Measurements from ENCODE around the gene KCNK2.

DNA sequence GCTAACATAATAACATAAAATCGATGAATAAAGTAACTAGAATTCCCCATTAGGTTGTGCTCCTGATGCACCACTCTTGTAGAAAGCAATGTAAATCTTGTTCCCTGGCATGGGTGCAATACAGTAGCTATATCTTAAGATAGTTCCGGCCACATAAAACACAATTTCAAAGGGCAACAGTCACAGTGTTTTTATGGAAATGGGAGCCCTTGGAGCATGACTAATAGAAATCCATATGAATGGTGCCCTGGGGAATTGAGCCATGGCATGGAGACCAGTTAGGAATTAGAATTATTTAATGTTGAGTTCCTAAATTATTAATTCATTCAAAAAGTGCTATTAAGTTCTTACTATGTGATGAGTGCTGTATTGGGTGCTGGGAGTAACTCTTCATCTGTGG is 118.7 kb downstream of the KCNK2 start:
- TF ChIP-seq EZH2phosphoT487 (IDR thresholded peaks at IDR 0.05; ENCODE audit: borderline replicate concordance): no peak
- TF ChIP-seq, protein P1, sequence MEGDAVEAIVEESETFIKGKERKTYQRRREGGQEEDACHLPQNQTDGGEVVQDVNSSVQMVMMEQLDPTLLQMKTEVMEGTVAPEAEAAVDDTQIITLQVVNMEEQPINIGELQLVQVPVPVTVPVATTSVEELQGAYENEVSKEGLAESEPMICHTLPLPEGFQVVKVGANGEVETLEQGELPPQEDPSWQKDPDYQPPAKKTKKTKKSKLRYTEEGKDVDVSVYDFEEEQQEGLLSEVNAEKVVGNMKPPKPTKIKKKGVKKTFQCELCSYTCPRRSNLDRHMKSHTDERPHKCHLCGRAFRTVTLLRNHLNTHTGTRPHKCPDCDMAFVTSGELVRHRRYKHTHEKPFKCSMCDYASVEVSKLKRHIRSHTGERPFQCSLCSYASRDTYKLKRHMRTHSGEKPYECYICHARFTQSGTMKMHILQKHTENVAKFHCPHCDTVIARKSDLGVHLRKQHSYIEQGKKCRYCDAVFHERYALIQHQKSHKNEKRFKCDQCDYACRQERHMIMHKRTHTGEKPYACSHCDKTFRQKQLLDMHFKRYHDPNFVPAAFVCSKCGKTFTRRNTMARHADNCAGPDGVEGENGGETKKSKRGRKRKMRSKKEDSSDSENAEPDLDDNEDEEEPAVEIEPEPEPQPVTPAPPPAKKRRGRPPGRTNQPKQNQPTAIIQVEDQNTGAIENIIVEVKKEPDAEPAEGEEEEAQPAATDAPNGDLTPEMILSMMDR (conservative IDR thresholded peaks at IDR 0.05; ENCODE audit: low read length): no peak
